ENCODE results near the gene OR51A7. TPM values are rescaled to one million over a fixed set of nuclear protein-coding genes. Genes with fewer than 3 reads are reported as not detected.

Gene OR51A7
- total RNA-seq, 1 experiment from 2014 or later, result not detected

DNA sequence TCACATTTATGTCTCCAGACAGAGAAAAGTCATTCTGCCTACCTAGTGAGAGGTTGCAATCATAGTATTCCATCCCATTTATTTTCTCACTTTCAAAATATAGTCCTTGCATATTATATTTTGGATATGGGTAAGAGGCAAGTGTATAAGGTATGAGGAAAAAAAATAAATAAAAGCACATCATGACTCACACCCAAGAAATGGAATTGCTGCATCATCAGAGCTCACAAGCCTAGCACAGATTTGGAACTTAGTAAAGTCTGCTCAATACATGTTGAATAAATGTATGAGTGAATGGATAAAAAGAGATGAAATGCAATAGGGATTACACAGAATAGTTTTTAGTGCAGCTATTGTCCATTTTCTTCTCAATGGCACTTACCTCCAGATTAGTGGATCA, 23.0 kb downstream of the OR51A7 start:
- no peak for DNase-seq (ENCODE audit: low read depth, low spot score)
- H4K20me1 ChIP-seq (ENCODE audit: insufficient read depth), result no peaks in the 10 kb centered on the region
- H3K79me2 ChIP-seq (ENCODE audit: insufficient read depth, low read length), result no peaks in the 10 kb centered on the region
- H3K36me3 ChIP-seq (ENCODE audit: control insufficient read depth in 1 of 2, insufficient read depth in 2 of 2, low read length in 2 of 2), result no peaks in the 10 kb centered on the region
- RAD21 ChIA-PET (ENCODE audit: low non-redundant PET in 1 of 2, low total read pairs in 2 of 2, uncharacterized antibody in 2 of 2, unreplicated experiment in 2 of 2), result no interaction called here
- intact Hi-C loops (cut with micrococcal nuclease), result no loop called here
- no TSS peak for BruUV-seq (replicated peaks)
- H3K4me3 ChIP-seq (replicated peaks in 1 of 2; ENCODE audit: low read depth in 1 of 2, low read length in 2 of 2), result no peak overlapping the region
- H3K9ac ChIP-seq (ENCODE audit: low read length), result no peak overlapping the region
- no peaks in the 10 kb centered on the region for H3K4me1 ChIP-seq (ENCODE audit: control insufficient read depth in 1 of 2, insufficient read depth in 2 of 2, low read length in 2 of 2)
- ATAC-seq, result no peak
- H3K9me2 ChIP-seq (ENCODE audit: insufficient read depth), result no peaks in the 10 kb centered on the region
- H3K9me3 ChIP-seq (ENCODE audit: control insufficient read depth in 1 of 2, insufficient read depth in 1 of 2, low read depth in 1 of 2, low read length in 2 of 2), result no peaks in the 10 kb centered on the region
- H3K4me2 ChIP-seq (ENCODE audit: low read length), result no peak overlapping the region
- POLR2A ChIA-PET, result no interaction called here
- no peak overlapping the region for H2AFZ ChIP-seq (ENCODE audit: low read depth, low read length, poor library complexity, severe bottlenecking)
- CTCF ChIA-PET, result no interaction called here
- no peak for TF ChIP-seq REST (IDR thresholded peaks at IDR 0.05; ENCODE audit: low read depth)
- TF ChIP-seq POLR2AphosphoS5 (IDR thresholded peaks at IDR 0.05; ENCODE audit: low read depth, low read length), result no peak
- no peak for TF ChIP-seq ZNF274 (IDR thresholded peaks at IDR 0.05; ENCODE audit: low read depth, low read length)
- TF ChIP-seq SRF (IDR thresholded peaks at IDR 0.05; ENCODE audit: low read depth), result no peak
- no peak overlapping the region for H3K27ac ChIP-seq (ENCODE audit: low read depth, low read length)
- H3K27me3 ChIP-seq (ENCODE audit: insufficient read depth, low read length), result peaks cover 24% of the 10 kb centered on the region; the same call in 1 of the 2 replicates

DNA sequence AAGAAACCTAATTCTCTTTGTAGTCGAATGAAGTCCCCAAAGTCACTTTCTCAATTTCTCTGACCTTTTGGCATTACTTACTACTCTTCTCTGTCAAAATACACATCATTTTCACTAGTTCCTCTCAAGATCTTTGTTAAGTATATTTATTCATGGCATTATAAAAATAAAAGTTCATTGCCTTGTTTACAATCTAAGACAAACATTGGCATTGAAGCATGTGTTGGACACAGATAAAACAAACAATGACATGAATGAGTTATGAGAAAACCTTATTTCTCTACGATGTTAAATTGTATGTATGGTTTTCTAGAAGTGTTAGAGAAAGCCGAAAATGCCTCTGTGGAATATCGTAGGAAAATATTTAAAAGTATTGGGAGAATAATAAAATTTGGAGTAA, 29.2 kb downstream of the OR51A7 start:
- RAD21 ChIA-PET (ENCODE audit: low non-redundant PET in 1 of 2, low total read pairs in 2 of 2, uncharacterized antibody in 2 of 2, unreplicated experiment in 2 of 2), result no interaction called here
- H3K27me3 ChIP-seq (ENCODE audit: insufficient read depth, low read length), result peaks cover 28% of the 10 kb centered on the region; the same call in 1 of the 2 replicates
- no peaks in the 10 kb centered on the region for H3K36me3 ChIP-seq (ENCODE audit: control insufficient read depth in 1 of 2, insufficient read depth in 2 of 2, low read length in 2 of 2)
- H3K4me2 ChIP-seq (ENCODE audit: low read length), result no peak overlapping the region
- no peak overlapping the region for H3K27ac ChIP-seq (ENCODE audit: low read depth, low read length)
- no TSS peak for BruUV-seq (replicated peaks)
- no peaks in the 10 kb centered on the region for H3K4me1 ChIP-seq (ENCODE audit: control insufficient read depth in 1 of 2, insufficient read depth in 2 of 2, low read length in 2 of 2)
- ATAC-seq (no peak), DNase-seq (ENCODE audit: low read depth, low spot score) (no peak)
- TF ChIP-seq JUND (IDR thresholded peaks at IDR 0.05) (no peak), SRF (IDR thresholded peaks at IDR 0.05; ENCODE audit: low read depth) (no peak), TCF7L2 (IDR thresholded peaks at IDR 0.05; ENCODE audit: borderline replicate concordance, extremely low read depth, insufficient read depth, insufficient read length) (no peak), POLR2A (IDR thresholded peaks at IDR 0.05; ENCODE audit: borderline replicate concordance, extremely low read depth, insufficient read depth, insufficient read length) (no peak), CEBPB (IDR thresholded peaks at IDR 0.05; ENCODE audit: low read depth) (no peak), SIN3A (IDR thresholded peaks at IDR 0.05; ENCODE audit: low read depth) (no peak), ZNF274 (IDR thresholded peaks at IDR 0.05; ENCODE audit: low read depth, low read length) (no peak), YY1 (IDR thresholded peaks at IDR 0.05; ENCODE audit: extremely low read depth, insufficient replicate concordance, low read depth, low read length) (no peak), ELF1 (IDR thresholded peaks at IDR 0.05; ENCODE audit: borderline replicate concordance, low read depth) (no peak), RAD21 (IDR thresholded peaks at IDR 0.05; ENCODE audit: low read depth) (no peak), POLR2AphosphoS5 (IDR thresholded peaks at IDR 0.05; ENCODE audit: low read depth, low read length) (no peak)
- TF ChIP-seq, protein P1, sequence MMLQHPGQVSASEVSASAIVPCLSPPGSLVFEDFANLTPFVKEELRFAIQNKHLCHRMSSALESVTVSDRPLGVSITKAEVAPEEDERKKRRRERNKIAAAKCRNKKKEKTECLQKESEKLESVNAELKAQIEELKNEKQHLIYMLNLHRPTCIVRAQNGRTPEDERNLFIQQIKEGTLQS (IDR thresholded peaks at IDR 0.05), result no peak
- POLR2A ChIA-PET, result no interaction called here
- no peaks in the 10 kb centered on the region for H4K20me1 ChIP-seq (ENCODE audit: insufficient read depth)
- intact Hi-C loops (cut with micrococcal nuclease), result no loop called here
- H3K9me2 ChIP-seq (ENCODE audit: insufficient read depth), result no peaks in the 10 kb centered on the region
- CTCF ChIA-PET, result no interaction called here
- no peaks in the 10 kb centered on the region for H3K9me3 ChIP-seq (ENCODE audit: control insufficient read depth in 1 of 2, insufficient read depth in 1 of 2, low read depth in 1 of 2, low read length in 2 of 2)
- no peak overlapping the region for H2AFZ ChIP-seq (ENCODE audit: low read depth, low read length, poor library complexity, severe bottlenecking)
- no peak overlapping the region for H3K4me3 ChIP-seq (replicated peaks in 1 of 2; ENCODE audit: low read depth in 1 of 2, low read length in 2 of 2)
- H3K79me2 ChIP-seq (ENCODE audit: insufficient read depth, low read length), result no peaks in the 10 kb centered on the region
- H3K9ac ChIP-seq (ENCODE audit: low read length), result no peak overlapping the region
